Brain microvascular endothelial cell (primary cell): ENCODE results near the gene CD300E.

Experiments used
- DNase-seq: peaks from one replicate; pipeline ENCODE4 v3.0.0-alpha.2; 2020
- H3K27ac ChIP-seq: fragments of 250-450 bp; sonication (Bioruptor Pico); 2 replicates; pipeline ENCODE4 v1.5.1; 2020; ENCODE audit warnings: mild to moderate bottlenecking, moderate library complexity
- H3K27me3 ChIP-seq: fragments of 250-450 bp; sonication (Bioruptor Pico); replicated peaks from 2 replicates; pipeline ENCODE4 v1.5.1; 2020; ENCODE audit warnings: mild to moderate bottlenecking
- H3K36me3 ChIP-seq: fragments of 250-450 bp; sonication (Bioruptor Pico); replicated peaks from 2 replicates; pipeline ENCODE4 v1.5.1; 2020; ENCODE audit warnings: mild to moderate bottlenecking
- H3K4me3 ChIP-seq: 2 replicates; pipeline ENCODE4 v1.5.1; 2011; ENCODE audit warnings: low read depth, mild to moderate bottlenecking, control low read depth, low read length, moderate library complexity
- in situ Hi-C: cut with HindIII; loops from 2 replicates; pipeline ENCODE4 v1.10.0; 2017; ENCODE audit warnings: low sequenced_read_pairs, low pct_ligation_motif_present
- TF ChIP-seq, protein P1 (sequence below): IDR thresholded peaks from 2 replicates; pipeline ENCODE4 v1.5.1; 2011; ENCODE audit warnings: low read depth, mild to moderate bottlenecking, moderate library complexity, low read length, control low read depth, inconsistent platforms; ENCODE audit errors: missing control alignments

CD300E gene

DNA sequence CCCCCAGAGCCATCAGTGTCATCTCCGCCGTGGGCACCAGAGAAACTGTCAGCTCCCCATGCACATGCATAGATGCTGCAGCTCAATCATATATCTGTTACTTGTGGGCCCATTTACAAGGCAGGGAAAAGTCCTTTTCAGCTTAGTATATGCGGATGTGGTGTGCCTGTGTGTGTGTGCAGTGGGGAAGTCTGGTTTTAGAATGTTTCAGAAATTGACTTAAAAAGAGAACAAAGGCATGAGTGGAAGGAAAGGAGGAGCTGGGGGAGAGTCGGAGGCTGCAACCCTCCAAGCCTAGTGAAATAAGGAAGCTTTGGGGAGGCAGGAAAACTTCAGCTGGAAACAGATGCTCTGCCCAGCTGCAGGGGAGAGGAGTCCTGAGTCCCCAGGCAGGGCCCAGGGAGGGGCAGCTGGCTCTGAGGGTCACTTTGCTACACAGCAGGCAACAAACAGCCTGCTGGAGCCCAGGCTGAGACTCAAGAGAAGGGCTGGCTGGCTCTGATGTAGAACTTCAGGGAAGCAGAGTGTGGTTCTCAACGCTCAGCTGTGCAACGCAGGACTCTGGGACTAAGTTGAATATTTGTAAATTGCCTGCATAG, 20.4 kb downstream of the CD300E start:
- in situ Hi-C loops, result no loop called here
- TF ChIP-seq, protein P1, sequence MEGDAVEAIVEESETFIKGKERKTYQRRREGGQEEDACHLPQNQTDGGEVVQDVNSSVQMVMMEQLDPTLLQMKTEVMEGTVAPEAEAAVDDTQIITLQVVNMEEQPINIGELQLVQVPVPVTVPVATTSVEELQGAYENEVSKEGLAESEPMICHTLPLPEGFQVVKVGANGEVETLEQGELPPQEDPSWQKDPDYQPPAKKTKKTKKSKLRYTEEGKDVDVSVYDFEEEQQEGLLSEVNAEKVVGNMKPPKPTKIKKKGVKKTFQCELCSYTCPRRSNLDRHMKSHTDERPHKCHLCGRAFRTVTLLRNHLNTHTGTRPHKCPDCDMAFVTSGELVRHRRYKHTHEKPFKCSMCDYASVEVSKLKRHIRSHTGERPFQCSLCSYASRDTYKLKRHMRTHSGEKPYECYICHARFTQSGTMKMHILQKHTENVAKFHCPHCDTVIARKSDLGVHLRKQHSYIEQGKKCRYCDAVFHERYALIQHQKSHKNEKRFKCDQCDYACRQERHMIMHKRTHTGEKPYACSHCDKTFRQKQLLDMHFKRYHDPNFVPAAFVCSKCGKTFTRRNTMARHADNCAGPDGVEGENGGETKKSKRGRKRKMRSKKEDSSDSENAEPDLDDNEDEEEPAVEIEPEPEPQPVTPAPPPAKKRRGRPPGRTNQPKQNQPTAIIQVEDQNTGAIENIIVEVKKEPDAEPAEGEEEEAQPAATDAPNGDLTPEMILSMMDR, result no peak
- Histone ChIP-seq H3K36me3 (no peaks in the 10 kb centered on the region), H3K27ac (no peak overlapping the region), H3K27me3 (no peaks in the 10 kb centered on the region), H3K4me3 (no peak overlapping the region)
- no peak for DNase-seq

DNA sequence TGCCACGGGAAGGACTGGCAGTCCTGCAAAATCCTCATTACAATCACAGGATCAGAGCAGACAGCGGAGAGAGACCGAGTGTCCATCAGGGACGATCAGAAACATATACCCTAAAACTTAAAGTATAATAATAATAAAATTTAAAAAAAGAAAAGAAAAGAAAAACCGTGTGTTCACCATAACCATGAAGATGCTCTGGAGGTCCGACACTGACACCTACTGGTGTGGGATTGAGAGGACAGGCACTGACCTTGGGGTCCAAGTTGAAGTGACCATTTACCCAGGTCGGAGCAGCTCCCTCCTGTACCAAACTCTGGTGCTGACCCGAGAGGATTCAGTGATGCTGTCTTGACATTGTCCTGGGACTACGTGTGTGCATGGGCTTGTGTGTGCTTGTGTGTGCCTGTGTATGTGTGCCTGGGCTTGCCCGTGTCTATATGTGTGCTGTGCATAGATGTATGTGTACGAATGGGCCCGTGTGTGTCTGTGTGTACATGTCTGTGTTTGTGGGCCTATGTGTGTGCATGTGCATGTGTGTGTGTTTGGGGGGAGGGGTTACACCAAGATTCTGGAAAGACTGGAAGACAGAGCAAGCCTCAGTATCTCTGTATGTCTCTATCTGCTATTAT, 21.5 kb downstream of the CD300E start:
- no peaks in the 10 kb centered on the region for H3K27me3 ChIP-seq
- no peak overlapping the region for H3K27ac ChIP-seq
- DNase-seq, result peak; percentile 18
- no peak overlapping the region for H3K4me3 ChIP-seq
- in situ Hi-C loops, result no loop called here
- TF ChIP-seq, protein P1, result peak; percentile 55
- no peaks in the 10 kb centered on the region for H3K36me3 ChIP-seq

DNA sequence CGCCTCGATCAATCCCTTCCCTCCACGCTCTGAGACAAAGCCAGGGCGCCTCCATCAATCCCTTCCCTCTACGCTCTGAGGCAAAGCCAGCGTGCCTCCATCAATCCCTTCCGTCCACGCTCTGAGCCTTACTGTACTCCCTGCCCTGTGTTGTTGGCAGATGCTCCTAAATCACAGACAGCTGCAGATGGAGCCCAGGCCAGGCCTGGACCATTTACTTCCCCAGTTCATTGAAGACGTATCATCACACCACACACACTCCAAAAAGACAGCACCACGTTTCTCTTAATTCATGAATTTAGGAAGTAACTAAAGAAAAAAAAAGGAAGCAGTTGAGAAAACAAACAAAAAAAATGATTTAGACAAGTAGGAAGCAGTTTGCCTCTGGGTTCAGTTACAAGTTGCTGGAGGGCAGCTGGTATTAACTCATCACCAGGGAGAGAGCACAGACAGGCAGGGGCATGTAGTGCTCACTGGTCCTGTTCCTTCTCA, 24.0 kb downstream of the CD300E start:
- TF ChIP-seq, protein P1, result no peak
- no peak overlapping the region for H3K27ac ChIP-seq
- no peaks in the 10 kb centered on the region for H3K27me3 ChIP-seq
- H3K4me3 ChIP-seq, result no peak overlapping the region
- no peak for DNase-seq
- in situ Hi-C loops, result no loop called here
- H3K36me3 ChIP-seq, result no peaks in the 10 kb centered on the region

DNA sequence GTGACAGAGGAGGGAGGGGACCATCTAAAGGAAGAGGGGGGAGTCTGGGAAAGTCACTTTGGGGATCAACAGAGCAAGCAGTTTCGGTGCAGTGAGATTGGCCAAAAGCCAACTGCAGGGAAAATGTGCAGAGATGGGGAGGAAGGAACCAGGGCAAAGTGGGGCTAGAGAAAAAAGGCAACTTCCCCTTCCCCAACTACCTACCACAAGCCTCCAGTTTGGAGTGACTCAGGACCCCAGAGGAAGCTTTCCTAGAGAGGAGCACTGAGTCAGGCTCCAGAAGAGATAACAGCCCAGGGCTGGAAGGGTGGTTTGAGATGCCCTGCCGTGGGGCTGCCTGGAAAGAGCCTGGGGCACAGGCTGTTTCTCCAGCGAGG, 24.5 kb downstream of the CD300E start:
- in situ Hi-C loops, result no loop called here
- H3K27ac ChIP-seq, result no peak overlapping the region

DNA sequence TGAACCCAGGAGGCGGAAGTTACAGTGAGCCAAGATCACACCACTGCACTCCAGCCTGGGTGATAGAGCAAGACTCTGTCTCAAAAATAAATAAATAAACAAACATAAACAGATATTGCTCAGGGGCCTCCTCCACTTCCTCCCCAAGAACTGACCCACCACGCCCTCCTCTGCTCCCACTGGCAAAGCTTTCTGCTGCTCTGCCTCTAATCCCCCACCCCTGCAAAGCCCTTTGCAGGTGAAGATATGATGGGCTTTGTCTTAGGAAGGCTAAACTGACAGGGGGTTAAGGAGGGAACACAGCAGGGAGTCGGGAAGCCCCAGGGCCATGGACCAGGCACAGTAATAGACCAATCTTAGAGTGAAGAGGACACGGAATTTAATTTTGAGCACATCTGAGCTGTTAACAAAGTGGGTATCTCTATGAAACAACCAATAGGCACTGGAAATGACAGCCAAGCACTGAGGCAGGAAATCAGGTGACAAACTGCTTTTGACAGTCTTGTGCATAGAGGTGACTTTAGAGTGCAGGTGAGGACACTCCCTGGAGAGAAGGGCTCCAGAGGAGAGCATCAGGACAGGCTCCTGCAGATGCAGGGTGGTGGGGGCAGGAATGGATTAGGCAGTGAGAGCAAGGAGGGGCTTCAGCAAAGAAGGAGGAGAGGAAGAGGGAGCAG, 25.1 kb downstream of the CD300E start:
- H3K27ac ChIP-seq, result no peak overlapping the region
- no peak for DNase-seq
- TF ChIP-seq, protein P1, result no peak
- no peaks in the 10 kb centered on the region for H3K27me3 ChIP-seq
- in situ Hi-C loops, result no loop called here
- no peak overlapping the region for H3K4me3 ChIP-seq
- no peaks in the 10 kb centered on the region for H3K36me3 ChIP-seq

More for the DNA sequence above, 24.5 kb downstream of the CD300E start:
- no peak for DNase-seq
- TF ChIP-seq, protein P1, result no peak
- Histone ChIP-seq H3K4me3 (no peak overlapping the region), H3K27me3 (no peaks in the 10 kb centered on the region), H3K36me3 (no peaks in the 10 kb centered on the region)
